CD4-positive, alpha-beta T cell treated with Interleukin-15 for 4 hours (primary cell): ENCODE measurements around the gene PDCD4.
"Not testable (repeated sequence)": the region's sequence is repeated elsewhere in the genome, so short reads cannot be mapped to it uniquely, and the experiment has no call there.

ENCODE experiments used
- DNase-seq: peaks from one replicate; pipeline ENCODE4 v3.0.0-alpha.2; 2020; ENCODE audit warnings: low spot score

The PDCD4 gene

GRCh38 chr10:110883924-110884323, 12.2 kb downstream of the PDCD4 start:
- no peak for DNase-seq

GRCh38 chr10:110885932-110886674, 14.4 kb downstream of the PDCD4 start:
- DNase-seq = peak; percentile 26

- no peak for DNase-seq
Observed at GRCh38 chr10:110887560-110887959, 15.8 kb downstream of the PDCD4 start.

- DNase-seq = no peak
Observed at GRCh38 chr10:110892602-110893288, 21.0 kb downstream of the PDCD4 start.

DNA sequence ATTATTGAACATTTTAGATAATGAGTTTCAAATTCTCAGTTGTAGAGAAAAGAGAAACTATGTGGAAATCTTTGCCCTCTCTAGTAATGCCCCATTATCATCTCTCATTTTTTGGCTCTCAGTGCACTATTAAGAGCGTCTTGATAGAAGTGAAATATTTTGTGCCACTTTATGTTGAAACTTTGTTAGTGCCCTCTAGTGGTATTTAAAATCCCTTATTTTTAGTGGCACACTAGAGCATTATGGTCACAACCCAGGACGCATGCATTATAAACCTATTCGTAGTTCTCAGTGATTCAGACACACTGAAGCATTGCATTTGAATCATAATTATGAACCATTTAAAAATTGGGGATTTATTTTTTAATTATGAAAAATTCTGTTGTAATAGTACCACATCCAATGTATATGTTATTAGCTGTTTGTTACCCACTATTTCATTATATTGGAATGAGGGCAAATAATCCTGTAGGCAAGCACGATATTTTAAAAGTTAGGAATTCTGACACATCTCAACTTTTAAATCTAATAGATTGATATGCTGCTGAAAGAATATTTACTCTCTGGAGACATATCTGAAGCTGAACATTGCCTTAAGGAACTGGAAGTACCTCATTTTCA, 21.9 kb downstream of the PDCD4 start:
- DNase-seq = peak; percentile 70

DNA sequence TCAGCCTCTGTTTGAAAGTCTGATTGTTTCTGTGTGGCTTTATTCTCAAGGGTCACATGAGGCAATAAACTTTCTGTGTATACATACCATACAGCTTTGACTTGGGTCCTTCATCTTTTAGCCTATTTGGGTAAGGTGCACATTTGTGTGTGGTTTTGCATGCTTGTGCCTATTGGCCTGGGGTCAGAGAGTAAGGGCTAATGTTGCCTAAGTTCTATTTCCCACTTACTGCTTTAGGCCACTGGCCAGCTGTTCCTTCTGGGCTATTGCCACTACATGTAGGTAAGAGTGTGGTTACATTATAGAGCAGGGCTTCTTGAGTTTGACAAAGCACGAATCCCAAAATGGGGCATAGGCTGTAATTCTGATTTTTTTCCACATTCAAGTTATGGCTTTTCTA, 25.5 kb downstream of the PDCD4 start:
- no peak for DNase-seq

DNA sequence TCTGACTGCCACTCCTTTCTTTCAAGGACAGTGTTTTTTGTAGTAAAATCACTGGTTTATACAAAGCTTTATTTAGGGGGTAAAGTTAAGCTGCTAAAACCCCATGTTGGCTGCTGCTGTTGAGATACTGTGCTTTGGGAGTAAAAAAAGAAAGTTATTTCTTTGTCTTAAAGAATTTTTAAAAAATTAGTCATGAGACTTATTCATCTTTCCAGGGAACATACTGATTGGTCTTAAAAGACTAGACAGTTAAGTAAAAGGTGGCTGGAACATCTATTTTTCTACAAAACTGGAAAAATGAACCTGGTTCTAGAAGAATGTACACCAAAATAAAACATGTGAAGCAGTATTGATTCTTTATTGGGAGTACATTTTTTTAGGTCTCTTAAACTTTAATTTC, 26.7 kb downstream of the PDCD4 start:
- no peak for DNase-seq

- DNase-seq = no peak
Observed at GRCh38 chr10:110900983-110901382, 29.3 kb downstream of the PDCD4 start.

GRCh38 chr10:110901954-110902819, 30.5 kb downstream of the PDCD4 start:
- DNase-seq = no peak

- DNase-seq = no peak
Observed at GRCh38 chr10:110903280-110904278, 31.9 kb downstream of the PDCD4 start.

GRCh38 chr10:110910138-110910537, 38.4 kb downstream of the PDCD4 start:
- DNase-seq = no peak

DNA sequence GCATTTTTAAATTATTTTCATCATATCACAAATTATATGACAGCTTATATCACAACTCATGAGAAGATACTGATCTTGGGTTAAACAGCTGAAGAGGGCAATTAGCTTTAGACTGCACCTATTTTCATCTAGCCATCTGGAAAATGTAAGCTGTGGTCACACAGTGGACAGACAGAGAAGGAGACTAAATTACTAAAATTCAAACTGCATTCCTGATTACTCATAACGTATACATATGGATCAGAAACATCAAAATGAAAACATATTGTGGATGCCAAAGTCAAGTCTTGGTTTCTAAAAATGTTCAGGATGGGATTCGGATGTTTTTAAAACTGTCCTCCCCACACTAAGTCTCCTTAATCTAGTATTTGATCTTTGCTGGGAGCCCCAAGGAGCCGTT, 40.6 kb downstream of the PDCD4 start:
- DNase-seq = no peak

DNA sequence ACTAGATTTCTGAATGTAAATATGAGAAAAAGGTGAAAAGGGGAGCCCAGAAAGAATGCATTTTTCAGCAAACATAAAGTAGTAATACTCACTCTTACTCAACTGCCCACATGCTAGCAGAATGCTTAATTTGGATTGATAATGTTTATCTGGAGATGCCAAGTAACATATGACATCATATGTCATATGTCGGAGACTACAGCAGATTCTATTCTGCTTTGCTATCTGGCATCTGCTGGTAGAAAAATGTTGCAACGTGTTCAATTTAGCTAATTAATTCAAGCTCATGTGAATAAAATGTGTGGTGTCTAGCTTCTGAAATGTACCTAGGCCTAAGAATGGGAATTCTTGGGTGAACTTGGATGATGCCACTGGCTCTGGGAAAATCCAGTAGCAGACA, 42.7 kb downstream of the PDCD4 start:
- DNase-seq = no peak

DNA sequence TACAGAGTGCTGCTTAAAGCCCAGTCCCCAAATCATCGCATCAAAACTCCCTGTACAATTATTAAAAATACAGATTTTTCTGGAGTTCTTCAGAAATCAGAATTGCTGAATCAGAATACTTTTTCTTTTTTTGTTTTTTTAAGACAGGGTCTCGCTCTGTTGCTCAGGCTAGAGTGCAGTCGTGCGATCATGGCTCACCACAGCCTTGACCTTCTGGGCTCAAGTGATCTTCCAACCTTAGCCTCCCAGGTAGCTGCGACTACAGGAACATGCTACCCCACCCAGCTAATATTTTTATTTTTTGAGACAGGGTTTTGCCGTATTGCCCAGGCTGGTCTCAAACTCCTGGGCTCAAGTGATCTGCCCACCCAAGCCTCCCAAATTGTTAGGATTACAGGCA, 43.3 kb downstream of the PDCD4 start:
- no peak for DNase-seq

DNA sequence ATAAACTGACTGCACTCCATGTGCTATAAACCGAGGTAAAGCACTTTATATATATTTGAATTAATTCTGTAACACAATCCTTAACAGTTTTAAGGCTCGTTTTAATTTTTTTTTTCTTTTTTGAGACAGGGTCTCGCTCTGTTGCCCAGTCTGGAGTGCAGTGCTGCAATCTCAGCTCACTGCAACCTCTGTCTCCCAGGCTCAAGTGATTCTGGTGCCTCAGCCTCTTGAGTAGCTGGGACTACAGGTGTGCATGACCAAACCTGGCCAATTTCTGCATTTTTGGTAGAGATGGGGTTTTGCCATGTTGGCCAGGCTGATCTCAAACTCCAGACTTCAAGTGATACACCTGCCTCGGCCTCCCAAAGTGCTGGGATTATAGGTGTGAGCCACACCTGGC, 43.9 kb downstream of the PDCD4 start:
- DNase-seq = not testable (repeated sequence)

GRCh38 chr10:110916554-110917346, 45.0 kb downstream of the PDCD4 start:
- DNase-seq = no peak

- peak; percentile 85 for DNase-seq
Observed at GRCh38 chr10:110918269-110918642, 46.5 kb downstream of the PDCD4 start.

DNA sequence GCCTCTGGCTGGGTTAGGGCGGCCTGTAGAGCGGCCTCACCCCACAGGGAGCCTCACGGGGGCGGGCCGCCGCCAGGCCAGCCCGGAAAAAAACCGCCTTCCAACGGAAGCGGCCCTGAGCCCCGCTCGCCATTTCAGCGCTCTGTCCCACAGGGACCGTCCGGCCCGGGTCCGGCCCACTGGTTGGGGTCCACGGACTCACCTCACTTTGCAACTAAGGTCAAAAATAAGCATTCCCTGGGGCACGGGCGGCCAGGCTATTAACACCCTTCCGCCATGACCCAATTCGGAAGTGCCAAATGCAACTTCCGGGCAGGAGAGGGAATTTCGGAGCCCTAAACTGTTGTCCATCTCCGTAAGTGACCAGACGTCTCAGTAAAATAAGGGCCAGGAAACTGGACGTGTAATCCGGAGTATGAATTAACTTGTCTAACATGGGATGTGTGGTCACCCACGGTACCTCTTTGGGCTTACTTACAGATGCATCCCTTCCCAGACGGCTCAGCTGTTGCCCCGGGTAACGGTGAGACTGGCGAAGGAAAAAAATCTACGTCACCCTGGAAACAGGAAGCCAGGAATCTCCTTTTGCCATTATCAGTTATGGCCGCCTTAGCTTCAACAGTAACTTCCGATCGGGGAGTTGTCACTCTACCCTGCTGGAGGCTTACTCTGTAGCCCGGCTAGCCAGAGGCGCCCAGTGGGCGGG, 47.1 kb downstream of the PDCD4 start, which contains the start of gene BBIP1:
BBIP1 (minus strand) TSS at position 538 of the 706 bp plus-strand sequence. CDS start 1,023 bp downstream, outside the sequence.
- no peak for DNase-seq

DNA sequence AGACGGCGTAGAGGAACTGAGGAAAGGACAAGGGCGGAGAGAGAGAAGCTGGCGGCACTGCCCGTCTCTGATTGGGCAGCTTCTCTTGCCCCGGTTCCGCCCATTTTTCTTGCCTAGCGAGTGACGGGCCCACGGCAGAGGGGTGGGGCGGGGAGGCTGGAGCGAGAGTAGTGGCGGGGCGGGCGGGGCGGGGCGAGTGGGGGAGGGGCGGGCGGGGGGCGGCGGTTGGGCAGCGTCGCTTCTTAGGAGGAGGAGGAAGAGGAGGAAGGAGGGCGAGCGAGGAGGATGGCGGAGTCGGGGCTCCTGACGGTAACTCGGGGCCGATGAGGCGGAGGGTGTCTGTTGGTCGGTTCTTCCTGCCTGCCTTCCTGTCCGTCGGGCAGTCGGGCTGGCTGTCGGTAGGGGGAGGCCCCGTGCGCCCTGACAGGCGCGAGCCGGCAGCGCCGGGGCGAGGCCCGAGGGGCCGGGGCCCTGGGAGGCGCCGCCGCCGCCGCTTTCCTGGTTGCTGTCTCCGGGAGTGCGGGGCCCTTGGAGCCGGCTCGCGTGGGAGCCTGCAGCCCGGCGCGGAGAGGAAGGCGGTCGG, 47.7 kb downstream of the PDCD4 start, which contains the start of gene SHOC2:
SHOC2 (plus strand) TSS at position 256 of the 583 bp plus-strand sequence. CDS start 44,755 bp downstream, outside the sequence.
- DNase-seq = peak; percentile 99
